NCI-H1048 (cell line): ENCODE results near the gene TMCO4.

Experiments used
- DNase-seq: peaks from one replicate; lab custom pipeline; 2025; lab: John Stamatoyannopoulos, UW

TMCO4 gene

GRCh38 chr1:19712928-19713327 lies 86.8 kb downstream of the TMCO4 start:
- DNase-seq: no peak

GRCh38 chr1:19710825-19711611 lies 88.7 kb downstream of the TMCO4 start:
- no peak for DNase-seq

GRCh38 chr1:19709260-19709793 lies 90.4 kb downstream of the TMCO4 start:
- DNase-seq: no peak

GRCh38 chr1:19708567-19709110 lies 91.1 kb downstream of the TMCO4 start:
- no peak for DNase-seq

- no peak for DNase-seq
Measured at GRCh38 chr1:19706136-19706535, 93.6 kb downstream of the TMCO4 start.

- DNase-seq: no peak
Measured at GRCh38 chr1:19705464-19705863, 94.3 kb downstream of the TMCO4 start.

- no peak for DNase-seq
Measured at GRCh38 chr1:19704247-19705113, 95.2 kb downstream of the TMCO4 start.

- no peak for DNase-seq
Measured at GRCh38 chr1:19703280-19703679, 96.4 kb downstream of the TMCO4 start.

- no peak for DNase-seq
Measured at GRCh38 chr1:19700079-19700777, 99.5 kb downstream of the TMCO4 start.

- no peak for DNase-seq
Measured at GRCh38 chr1:19698181-19698580, 101.5 kb downstream of the TMCO4 start.

- no peak for DNase-seq
Measured at GRCh38 chr1:19696820-19697219, 102.9 kb downstream of the TMCO4 start.

GRCh38 chr1:19695772-19696171 lies 103.9 kb downstream of the TMCO4 start:
- no peak for DNase-seq

- DNase-seq: no peak
Measured at GRCh38 chr1:19694298-19694697, 105.4 kb downstream of the TMCO4 start.

GRCh38 chr1:19690342-19690741 lies 109.4 kb downstream of the TMCO4 start:
- DNase-seq: no peak

- DNase-seq: no peak
Measured at GRCh38 chr1:19689856-19690255, 109.9 kb downstream of the TMCO4 start.

- no peak for DNase-seq
Measured at GRCh38 chr1:19689085-19689757, 110.5 kb downstream of the TMCO4 start.

- DNase-seq: no peak
Measured at GRCh38 chr1:19688041-19688842, 111.5 kb downstream of the TMCO4 start.

GRCh38 chr1:19687414-19687813 lies 112.3 kb downstream of the TMCO4 start:
- no peak for DNase-seq

GRCh38 chr1:19685994-19686393 lies 113.7 kb downstream of the TMCO4 start:
- DNase-seq: no peak

- DNase-seq: no peak
Measured at GRCh38 chr1:19684677-19685076, 115.0 kb downstream of the TMCO4 start.

GRCh38 chr1:19683351-19683750 lies 116.4 kb downstream of the TMCO4 start:
- DNase-seq: no peak
